ENCODE data around the gene RCBTB2.

- TF ChIP-seq POLR2A (IDR thresholded peaks at IDR 0.05) (no peak), CTCF (IDR thresholded peaks at IDR 0.05) (no peak), POLR2AphosphoS5 (IDR thresholded peaks at IDR 0.05) (no peak)
Measured at GRCh38 chr13:48457578-48458242, 75.2 kb downstream of the RCBTB2 start.

Measured in breast epithelium (tissue), 3 donors.